ENCODE data around the gene CHRDL2. TPM values are rescaled to one million over a fixed set of nuclear protein-coding genes. Genes with fewer than 3 reads are reported as not detected.

The CHRDL2 gene
- total and polyA plus RNA-seq, 3 donors from 2014 or later: 3.5 to 12.0 (median 5.3) TPM

- Histone ChIP-seq H3K4me1 (peaks cover 3% of the 10 kb centered on the region), H3K36me3 (ENCODE audit: low read depth, missing control alignments) (no peaks in the 10 kb centered on the region), H3K27ac (no peak overlapping the region), H3K4me3 (no peak overlapping the region), H3K9me3 (no peaks in the 10 kb centered on the region), H3K27me3 (no peaks in the 10 kb centered on the region)
- no peak for TF ChIP-seq CTCF (IDR thresholded peaks at IDR 0.05)
- DNase-seq: peak; percentile 2
- 93 to 100% methylated on average over 3 of the region's 3 CpGs for WGBS, 2 donors
- intact Hi-C loops (cut with DNase I; ENCODE audit: low total_unique reads): no loop called here
Observed at GRCh38 chr11:74679513-74679865, 51.7 kb downstream of the CHRDL2 start.

GRCh38 chr11:74678591-74679512, 52.4 kb downstream of the CHRDL2 start:
- DNase-seq: peak; percentile 6
- Histone ChIP-seq H3K27me3 (no peaks in the 10 kb centered on the region), H3K9me3 (no peaks in the 10 kb centered on the region), H3K4me3 (no peak overlapping the region), H3K36me3 (ENCODE audit: low read depth, missing control alignments) (no peaks in the 10 kb centered on the region), H3K4me1 (peaks cover 3% of the 10 kb centered on the region), H3K27ac (no peak overlapping the region)
- intact Hi-C loops (cut with DNase I; ENCODE audit: low total_unique reads): no loop called here
- WGBS, 2 donors: 79 to 82% methylated on average over 13 of the region's 13 CpGs
- TF ChIP-seq CTCF (IDR thresholded peaks at IDR 0.05) (no peak), POLR2A (IDR thresholded peaks at IDR 0.05) (no peak)

GRCh38 chr11:74678041-74678440, 53.2 kb downstream of the CHRDL2 start:
- Histone ChIP-seq H3K27ac (no peak overlapping the region), H3K4me3 (no peak overlapping the region), H3K9me3 (no peaks in the 10 kb centered on the region), H3K27me3 (no peaks in the 10 kb centered on the region), H3K4me1 (peaks cover 4% of the 10 kb centered on the region), H3K36me3 (ENCODE audit: low read depth, missing control alignments) (no peaks in the 10 kb centered on the region)
- DNase-seq: peak; percentile 12
- intact Hi-C loops (cut with DNase I; ENCODE audit: low total_unique reads): no loop called here
- 94 to 95% methylated on average over 5 of the region's 5 CpGs for WGBS, 2 donors
- TF ChIP-seq CTCF (IDR thresholded peaks at IDR 0.05): no peak
- no peak for TF ChIP-seq POLR2A (IDR thresholded peaks at IDR 0.05)

GRCh38 chr11:74677131-74677530, 54.1 kb downstream of the CHRDL2 start:
- Histone ChIP-seq H3K36me3 (ENCODE audit: low read depth, missing control alignments) (no peaks in the 10 kb centered on the region), H3K9me3 (no peaks in the 10 kb centered on the region), H3K4me1 (peaks cover 9% of the 10 kb centered on the region), H3K27me3 (no peaks in the 10 kb centered on the region), H3K27ac (no peak overlapping the region), H3K4me3 (no peak overlapping the region)
- TF ChIP-seq POLR2A (IDR thresholded peaks at IDR 0.05) (no peak), CTCF (IDR thresholded peaks at IDR 0.05) (no peak)
- WGBS, 2 donors: 81 to 92% methylated on average over 6 of the region's 6 CpGs
- intact Hi-C loops (cut with DNase I; ENCODE audit: low total_unique reads): no loop called here
- DNase-seq: peak; percentile 7

GRCh38 chr11:74676596-74676995, 54.6 kb downstream of the CHRDL2 start:
- Histone ChIP-seq H3K36me3 (ENCODE audit: low read depth, missing control alignments) (no peaks in the 10 kb centered on the region), H3K9me3 (no peaks in the 10 kb centered on the region), H3K27ac (no peak overlapping the region), H3K4me1 (peaks cover 6% of the 10 kb centered on the region), H3K4me3 (no peak overlapping the region), H3K27me3 (no peaks in the 10 kb centered on the region)
- WGBS, 2 donors: 90 to 91% methylated on average over 5 of the region's 5 CpGs
- TF ChIP-seq CTCF (IDR thresholded peaks at IDR 0.05) (no peak), POLR2A (IDR thresholded peaks at IDR 0.05) (no peak)
- intact Hi-C loops (cut with DNase I; ENCODE audit: low total_unique reads): no loop called here
- DNase-seq: no peak

All from testis (tissue), 3 donors.